ENCODE measurements around the gene STXBP6.

Gene STXBP6

GRCh38 chr14:24911324-24912109 is 138.4 kb downstream of the STXBP6 start:
- DNase-seq = no peak

- DNase-seq = no peak
Measured at GRCh38 chr14:24910408-24910986, 139.4 kb downstream of the STXBP6 start.

GRCh38 chr14:24909523-24910302 is 140.2 kb downstream of the STXBP6 start:
- DNase-seq = no peak

GRCh38 chr14:24908592-24909236 is 141.2 kb downstream of the STXBP6 start:
- no peak for DNase-seq

GRCh38 chr14:24904533-24904932 is 145.4 kb downstream of the STXBP6 start:
- DNase-seq = no peak

GRCh38 chr14:24903337-24903736 is 146.6 kb downstream of the STXBP6 start:
- no peak for DNase-seq

GRCh38 chr14:24900269-24901100 is 149.5 kb downstream of the STXBP6 start:
- DNase-seq = no peak

GRCh38 chr14:24897793-24898192 is 152.2 kb downstream of the STXBP6 start:
- DNase-seq = no peak

- no peak for DNase-seq
Measured at GRCh38 chr14:24895622-24896021, 154.3 kb downstream of the STXBP6 start.

GRCh38 chr14:24895243-24895583 is 154.7 kb downstream of the STXBP6 start:
- DNase-seq = no peak

- DNase-seq = no peak
Measured at GRCh38 chr14:24894583-24895242, 155.2 kb downstream of the STXBP6 start.

- no peak for DNase-seq
Measured at GRCh38 chr14:24892497-24893051, 157.4 kb downstream of the STXBP6 start.

- DNase-seq = no peak
Measured at GRCh38 chr14:24891987-24892496, 157.9 kb downstream of the STXBP6 start.

- no peak for DNase-seq
Measured at GRCh38 chr14:24890716-24891115, 159.2 kb downstream of the STXBP6 start.

GRCh38 chr14:24889843-24890242 is 160.1 kb downstream of the STXBP6 start:
- no peak for DNase-seq

- no peak for DNase-seq
Measured at GRCh38 chr14:24888532-24888931, 161.4 kb downstream of the STXBP6 start.

GRCh38 chr14:24887623-24888304 is 162.2 kb downstream of the STXBP6 start:
- DNase-seq = no peak

GRCh38 chr14:24885410-24885913 is 164.5 kb downstream of the STXBP6 start:
- no peak for DNase-seq

- DNase-seq = no peak
Measured at GRCh38 chr14:24883576-24883975, 166.4 kb downstream of the STXBP6 start.

- no peak for DNase-seq
Measured at GRCh38 chr14:24881116-24881893, 168.6 kb downstream of the STXBP6 start.

Measured in cerebellar nuclear complex (tissue), 1 donor.